ENCODE measurements around the gene SLC5A5.
"Not testable (repeated sequence)": the region's sequence is repeated elsewhere in the genome, so short reads cannot be mapped to it uniquely, and the experiment has no call there.

Gene SLC5A5

DNA sequence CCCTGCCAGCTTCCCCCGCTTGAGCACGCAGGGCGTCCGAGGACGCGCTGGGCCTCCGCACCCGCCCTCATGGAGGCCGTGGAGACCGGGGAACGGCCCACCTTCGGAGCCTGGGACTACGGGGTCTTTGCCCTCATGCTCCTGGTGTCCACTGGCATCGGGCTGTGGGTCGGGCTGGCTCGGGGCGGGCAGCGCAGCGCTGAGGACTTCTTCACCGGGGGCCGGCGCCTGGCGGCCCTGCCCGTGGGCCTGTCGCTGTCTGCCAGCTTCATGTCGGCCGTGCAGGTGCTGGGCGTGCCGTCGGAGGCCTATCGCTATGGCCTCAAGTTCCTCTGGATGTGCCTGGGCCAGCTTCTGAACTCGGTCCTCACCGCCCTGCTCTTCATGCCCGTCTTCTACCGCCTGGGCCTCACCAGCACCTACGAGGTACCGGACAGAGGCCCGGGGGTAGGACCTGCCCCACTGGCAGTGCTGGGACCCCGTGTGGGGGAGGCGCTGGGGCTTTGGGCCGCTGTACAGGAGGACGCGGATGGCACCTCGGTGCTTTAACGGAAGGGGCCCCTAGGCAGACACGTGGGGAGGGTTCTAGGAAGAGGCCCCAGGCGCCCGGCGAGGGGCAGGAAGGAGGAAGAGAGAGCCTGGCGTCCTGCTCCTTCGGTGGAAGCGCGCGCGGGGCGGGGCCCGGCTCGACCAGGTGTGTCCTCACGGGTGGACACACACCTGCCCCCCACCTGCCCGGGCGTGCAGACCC, 681 bp downstream of the SLC5A5 start:
- no peak for DNase-seq

GRCh38 chr19:17873786-17874757, 2.3 kb downstream of the SLC5A5 start:
- DNase-seq, result peak in 1 of 2 experiments; percentile 37

DNA sequence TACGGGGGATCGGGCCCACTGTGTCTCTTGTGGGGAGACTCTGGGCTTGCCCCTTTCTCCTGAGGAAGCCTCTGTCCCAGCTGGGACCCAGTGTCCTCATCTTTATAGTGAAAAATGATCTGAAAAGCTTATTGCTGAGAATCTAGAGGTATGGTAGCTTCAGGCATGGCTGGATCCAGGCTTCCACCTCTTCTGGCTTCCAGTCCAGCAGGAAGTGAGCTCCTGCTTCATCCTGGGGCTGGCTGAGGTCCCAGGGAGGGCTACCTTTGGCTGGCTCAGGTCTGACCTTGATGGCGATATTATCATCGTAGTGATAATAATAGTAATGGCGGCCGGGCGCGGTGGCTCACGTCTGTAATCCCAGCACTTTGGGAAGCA, 3.0 kb downstream of the SLC5A5 start:
- DNase-seq, result no peak

DNA sequence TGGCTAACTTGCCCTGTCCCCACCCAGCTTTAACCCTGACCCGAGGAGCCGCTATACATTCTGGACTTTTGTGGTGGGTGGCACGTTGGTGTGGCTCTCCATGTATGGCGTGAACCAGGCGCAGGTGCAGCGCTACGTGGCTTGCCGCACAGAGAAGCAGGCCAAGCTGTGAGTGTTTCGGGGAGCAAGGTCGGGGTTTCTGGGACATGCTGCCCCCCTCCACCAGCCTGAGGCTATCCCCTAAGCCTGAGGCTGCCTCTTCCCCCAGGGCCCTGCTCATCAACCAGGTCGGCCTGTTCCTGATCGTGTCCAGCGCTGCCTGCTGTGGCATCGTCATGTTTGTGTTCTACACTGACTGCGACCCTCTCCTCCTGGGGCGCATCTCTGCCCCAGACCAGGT, 6.0 kb downstream of the SLC5A5 start:
- DNase-seq, result no peak

DNA sequence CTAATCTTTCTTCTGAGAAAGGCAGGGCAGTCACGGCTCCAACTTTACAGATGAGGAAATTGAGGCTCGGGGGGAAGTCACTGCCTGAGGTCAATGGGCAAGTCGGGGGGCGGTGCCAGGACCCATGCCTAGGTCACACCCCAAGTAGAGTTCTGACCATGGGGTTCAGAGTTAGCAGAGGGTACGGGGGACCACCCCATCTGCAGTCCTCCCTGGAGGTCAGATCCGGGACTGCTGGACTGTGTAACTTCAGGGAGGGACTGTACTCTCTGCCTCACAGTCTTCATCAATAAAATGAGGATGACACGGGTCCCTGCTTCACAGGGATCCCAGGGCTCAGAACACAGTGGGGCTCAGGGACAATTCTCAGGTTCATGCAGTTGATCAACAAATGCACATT, 7.7 kb downstream of the SLC5A5 start:
- no peak for DNase-seq

- no peak for DNase-seq
These were observed 10.0 kb downstream of the SLC5A5 start for GRCh38 chr19:17881701-17882100.

DNA sequence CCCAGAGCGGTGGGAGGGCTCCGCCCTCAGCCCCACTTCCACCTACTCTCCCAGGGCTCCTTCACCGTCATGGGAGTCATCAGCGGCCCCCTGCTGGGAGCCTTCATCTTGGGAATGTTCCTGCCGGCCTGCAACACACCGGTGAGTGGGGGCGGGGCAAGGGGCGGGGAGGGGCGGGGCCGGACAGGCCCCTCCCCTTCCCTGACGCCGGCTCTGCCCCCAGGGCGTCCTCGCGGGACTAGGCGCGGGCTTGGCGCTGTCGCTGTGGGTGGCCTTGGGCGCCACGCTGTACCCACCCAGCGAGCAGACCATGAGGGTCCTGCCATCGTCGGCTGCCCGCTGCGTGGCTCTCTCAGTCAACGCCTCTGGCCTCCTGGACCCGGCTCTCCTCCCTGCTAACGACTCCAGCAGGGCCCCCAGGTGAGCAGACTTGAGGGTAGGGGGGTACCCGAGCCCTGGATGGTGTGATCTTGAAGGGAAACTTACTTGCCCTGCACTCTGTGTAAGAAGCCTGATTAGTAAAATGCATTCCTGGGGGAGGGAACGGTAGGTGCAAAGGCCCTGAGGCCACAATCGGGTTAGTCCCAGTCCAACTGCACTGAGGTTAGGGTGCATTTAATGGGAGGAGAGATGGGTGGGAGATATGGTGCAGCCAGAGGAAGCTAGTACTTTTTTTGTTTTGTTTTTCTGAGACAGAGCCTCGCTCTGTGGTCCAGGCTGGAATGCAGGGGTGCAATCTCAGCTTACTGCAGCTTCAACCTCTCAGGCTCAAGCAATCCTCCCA, 12.1 kb downstream of the SLC5A5 start:
- DNase-seq, result no peak

DNA sequence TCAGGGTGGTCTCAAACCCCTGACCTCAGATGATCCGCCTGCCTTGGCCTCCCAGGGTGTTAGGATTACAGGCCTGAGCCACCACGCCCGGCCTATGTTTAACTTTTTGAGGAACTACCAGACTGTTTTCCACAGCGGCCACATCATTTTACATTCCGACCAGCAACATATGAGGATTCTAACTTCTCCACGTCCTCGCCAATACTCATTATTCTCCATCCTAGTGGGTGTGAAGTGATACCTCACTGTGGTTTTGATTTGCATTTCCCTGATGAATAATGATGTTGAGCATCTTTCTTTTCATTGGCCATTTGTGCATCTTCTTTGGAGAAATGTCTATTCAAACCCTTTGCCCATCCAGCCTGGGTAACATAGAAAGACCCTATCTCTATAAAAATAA, 14.8 kb downstream of the SLC5A5 start:
- no peak for DNase-seq

GRCh38 chr19:17887221-17887620, 15.5 kb downstream of the SLC5A5 start:
- not testable (repeated sequence) for DNase-seq

GRCh38 chr19:17888260-17888659, 16.5 kb downstream of the SLC5A5 start:
- DNase-seq, result no peak

- DNase-seq, result no peak
These were observed 18.0 kb downstream of the SLC5A5 start for GRCh38 chr19:17889609-17890214.

GRCh38 chr19:17893766-17894165, 22.0 kb downstream of the SLC5A5 start:
- no peak for DNase-seq

DNA sequence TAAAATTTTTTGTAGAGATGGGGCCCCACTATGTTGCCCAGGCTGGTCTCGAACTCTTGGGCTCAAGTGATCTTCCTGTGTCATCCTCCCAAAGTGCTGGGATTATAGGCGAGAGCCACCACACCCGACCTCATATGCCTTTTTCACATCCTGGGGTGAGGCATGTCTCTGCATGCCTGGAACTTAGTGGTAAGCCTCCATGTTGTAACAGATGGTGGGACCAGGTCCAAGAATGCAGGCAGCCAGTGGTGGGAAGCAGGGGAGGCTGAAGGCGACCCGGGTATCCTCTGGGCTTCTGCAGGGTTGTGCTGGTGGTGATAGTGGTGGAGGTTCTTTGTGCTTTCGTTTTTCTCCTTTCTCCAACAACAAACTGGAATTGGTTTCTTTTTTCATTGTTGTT, 31.0 kb downstream of the SLC5A5 start:
- DNase-seq, result peak; percentile 62 to 86

DNA sequence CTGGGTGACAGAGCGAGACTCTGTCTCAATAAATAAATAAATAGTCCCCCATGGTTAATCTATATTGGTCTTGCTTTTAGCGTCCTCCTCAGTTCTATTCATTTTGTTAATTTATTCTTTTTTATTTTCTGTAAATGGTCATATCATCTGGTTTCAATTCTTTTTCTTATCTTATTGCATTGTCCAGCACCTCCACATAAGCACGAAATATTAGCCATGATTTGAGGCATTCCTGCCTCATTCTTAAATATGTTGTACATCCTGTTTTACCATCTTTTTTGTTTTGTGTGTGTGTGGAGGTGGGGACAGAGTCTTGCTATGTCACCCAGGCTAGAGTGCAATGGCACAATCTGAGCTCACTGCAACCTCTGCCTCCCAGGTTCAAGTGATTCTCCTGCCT, 36.5 kb downstream of the SLC5A5 start:
- no peak for DNase-seq

DNA sequence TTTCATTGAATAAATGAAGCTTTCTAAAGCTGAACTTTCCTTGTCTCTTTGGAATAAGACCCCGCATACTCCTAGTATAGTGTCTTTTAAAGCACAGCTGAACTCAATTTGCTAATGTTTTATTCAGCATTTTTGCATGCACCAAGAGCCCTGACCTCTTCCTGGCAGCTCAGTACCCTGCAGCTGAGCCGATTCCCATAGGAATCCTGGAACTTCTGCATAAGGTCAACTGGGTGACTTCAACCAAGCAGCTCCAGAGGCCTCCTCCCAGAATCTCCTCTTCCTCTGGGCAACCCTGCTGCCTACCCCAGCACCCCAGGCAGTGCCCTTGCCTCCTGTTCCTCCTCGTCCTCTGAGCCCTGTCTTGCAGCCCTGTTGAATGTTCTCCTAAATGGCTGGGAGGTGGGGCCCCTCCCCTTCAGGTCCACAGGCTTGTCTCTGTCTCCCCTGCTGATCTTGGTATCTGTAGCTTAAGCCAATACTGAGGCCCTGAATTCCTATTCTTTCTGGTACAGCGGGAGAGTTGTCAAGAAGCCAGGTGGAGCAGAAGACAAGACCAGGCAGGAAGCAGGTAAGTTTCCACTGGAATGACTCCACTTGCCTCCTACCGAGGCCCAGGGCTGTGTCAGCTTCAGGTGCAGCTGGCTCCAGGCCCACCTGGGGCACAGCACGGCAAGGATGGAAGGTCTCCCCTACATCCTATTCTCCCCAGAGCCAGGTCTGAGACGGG, 37.4 kb downstream of the SLC5A5 start:
- DNase-seq, result no peak

DNA sequence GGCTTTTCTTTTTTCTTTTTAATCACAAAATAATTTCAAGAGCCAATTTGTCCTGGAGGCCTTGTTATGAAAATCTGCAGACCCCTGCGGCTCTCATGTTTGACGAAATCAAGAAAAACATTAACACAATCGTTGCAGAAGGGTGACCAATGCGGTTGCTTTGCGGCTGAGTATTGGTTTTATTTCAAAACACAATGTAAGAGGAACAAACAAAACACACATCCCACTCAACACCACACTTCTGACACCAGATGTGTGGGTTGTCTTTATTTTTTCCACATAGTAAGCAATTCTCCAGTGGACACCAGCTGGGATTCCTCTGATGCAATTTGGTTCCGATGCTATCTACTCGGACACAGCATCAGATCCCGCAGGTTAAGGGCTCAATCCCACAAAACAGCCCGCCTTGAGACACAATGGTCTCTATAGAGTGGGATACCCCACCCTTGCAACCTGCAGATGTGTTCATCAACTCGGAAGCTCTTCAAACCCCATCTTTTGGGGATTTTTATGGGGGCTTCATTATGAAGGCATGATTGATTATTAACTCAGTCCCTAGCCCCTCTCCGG, 39.1 kb downstream of the SLC5A5 start:
- no peak for DNase-seq

DNA sequence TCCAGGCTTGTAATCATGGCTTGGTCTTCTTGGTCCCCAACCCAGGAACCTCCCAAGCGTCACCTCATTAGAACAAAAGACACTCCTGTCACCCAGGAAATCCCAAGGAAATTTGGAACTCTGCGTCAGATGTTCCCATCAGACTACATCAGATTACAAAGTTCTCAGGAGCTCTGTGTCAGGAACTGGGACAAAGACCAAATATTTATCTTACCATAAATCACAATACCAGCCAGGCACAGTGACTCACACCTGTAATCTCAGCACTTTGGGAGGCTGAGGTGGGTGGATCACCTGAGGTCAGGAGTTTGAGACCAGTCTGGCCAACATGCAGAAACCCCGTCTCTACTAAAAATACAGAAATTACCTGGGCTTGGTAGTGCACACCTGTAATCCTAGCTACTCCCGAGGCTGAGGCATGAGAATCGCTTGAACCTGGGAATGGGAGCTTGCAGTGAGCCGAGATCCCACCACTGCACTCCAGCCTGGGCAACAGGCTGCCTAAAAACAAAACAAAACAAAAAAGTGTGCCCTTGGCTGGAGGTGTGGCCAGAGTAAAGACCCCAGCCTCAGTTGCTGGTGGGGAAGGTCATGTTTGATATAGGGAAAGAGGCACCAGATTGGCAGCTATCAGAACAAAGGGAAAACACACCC, 44.3 kb downstream of the SLC5A5 start:
- DNase-seq, result no peak

DNA sequence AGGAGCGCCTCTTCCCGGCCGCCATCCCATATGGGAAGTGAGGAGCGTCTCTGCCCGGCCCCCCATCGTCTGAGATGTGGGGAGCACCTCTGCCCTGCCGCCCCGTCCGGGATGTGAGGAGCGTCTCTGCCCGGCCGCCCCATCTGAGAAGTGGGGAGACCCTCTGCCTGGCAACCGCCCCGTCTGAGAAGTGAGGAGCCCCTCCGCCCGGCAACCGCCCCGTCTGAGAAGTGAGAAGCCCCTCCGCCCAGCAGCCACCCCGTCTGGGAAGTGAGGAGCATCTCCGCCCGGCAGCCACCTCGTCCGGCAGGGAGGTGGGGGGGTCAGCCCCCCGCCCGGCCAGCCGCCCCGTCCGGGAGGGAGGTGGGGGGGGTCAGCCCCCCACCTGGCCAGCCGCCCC, 46.4 kb downstream of the SLC5A5 start:
- DNase-seq, result not testable (repeated sequence)

GRCh38 chr19:17919122-17919521, 47.4 kb downstream of the SLC5A5 start:
- DNase-seq, result not testable (repeated sequence)

- DNase-seq, result no peak
These were observed 48.8 kb downstream of the SLC5A5 start for GRCh38 chr19:17920527-17920926.

- no peak for DNase-seq
These were observed 50.4 kb downstream of the SLC5A5 start for GRCh38 chr19:17922138-17922537.
